Mesendoderm (in vitro differentiated cells): ENCODE measurements around the gene IGSF9B.

Experiments used
- DNase-seq: peaks from one replicate; pipeline ENCODE4 v3.0.0; 2013
- H2AK5ac ChIP-seq: 2 replicates; pipeline ENCODE4 v1.6.1; 2013; ENCODE audit warnings: low read length, inconsistent platforms
- H2BK120ac ChIP-seq: 2 replicates; pipeline ENCODE4 v1.6.1; 2013; ENCODE audit warnings: low read depth, mild to moderate bottlenecking, low read length, moderate library complexity, mixed read lengths
- H2BK15ac ChIP-seq: replicated peaks from 2 replicates; pipeline ENCODE4 v1.6.1; 2013; ENCODE audit warnings: low read depth, mild to moderate bottlenecking, moderate library complexity
- H2BK5ac ChIP-seq: 2 replicates; pipeline ENCODE4 v1.6.1; 2013; ENCODE audit warnings: low read length, inconsistent platforms
- H3K18ac ChIP-seq: 2 replicates; pipeline ENCODE4 v1.6.1; 2013; ENCODE audit warnings: mild to moderate bottlenecking, low read length, mixed read lengths
- H3K23ac ChIP-seq: one replicate; pipeline ENCODE4 v1.6.1; 2013; ENCODE audit warnings: low read length
- H3K27ac ChIP-seq: 2 replicates; pipeline ENCODE4 v1.5.1; 2013; ENCODE audit warnings: low read depth, mild to moderate bottlenecking, inconsistent platforms, low read length, moderate library complexity
- H3K27me3 ChIP-seq: 2 replicates; pipeline ENCODE4 v1.6.1; 2013; ENCODE audit warnings: low read length, control low read depth, mild to moderate bottlenecking, inconsistent platforms; ENCODE audit not compliant: insufficient read depth, poor library complexity
- H3K36me3 ChIP-seq: 2 replicates; pipeline ENCODE4 v1.6.1; 2013; ENCODE audit warnings: low read length, inconsistent platforms; ENCODE audit not compliant: control insufficient read depth, insufficient read depth
- H3K4ac ChIP-seq: one replicate; pipeline ENCODE4 v1.6.1; 2013; ENCODE audit warnings: low read depth, mild to moderate bottlenecking, low read length, moderate library complexity
- H3K4me1 ChIP-seq: 2 replicates; pipeline ENCODE4 v1.6.1; 2013; ENCODE audit warnings: low read depth, low read length, inconsistent platforms; ENCODE audit not compliant: control insufficient read depth
- H3K4me2 ChIP-seq: 2 replicates; pipeline ENCODE4 v1.6.1; 2013; ENCODE audit warnings: low read length
- H3K4me3 ChIP-seq: 2 replicates; pipeline ENCODE4 v1.5.1; 2013; ENCODE audit warnings: mild to moderate bottlenecking, low read length
- H3K56ac ChIP-seq: one replicate; pipeline ENCODE4 v1.6.1; 2013; ENCODE audit warnings: low read length
- H3K79me1 ChIP-seq: 2 replicates; pipeline ENCODE4 v1.6.1; 2013; ENCODE audit warnings: low read length, inconsistent platforms
- H3K79me2 ChIP-seq: 2 replicates; pipeline ENCODE4 v1.6.1; 2013; ENCODE audit warnings: mild to moderate bottlenecking, low read length; ENCODE audit not compliant: control insufficient read depth, insufficient read depth
- H3K9ac ChIP-seq: 2 replicates; pipeline ENCODE4 v1.6.1; 2013; ENCODE audit warnings: low read length, inconsistent platforms
- H4K5ac ChIP-seq: one replicate; pipeline ENCODE4 v1.6.1; 2013; ENCODE audit warnings: low read length
- H4K8ac ChIP-seq: one replicate; pipeline ENCODE4 v1.6.1; 2013; ENCODE audit warnings: low read depth, mild to moderate bottlenecking, control low read depth, low read length, moderate library complexity
- WGBS: extraction: QIAGEN DNeasy Blood & Tissue Kit; methylation state at CpG from one replicate; pipeline ENCODE4 v1.1.7; 2013; ENCODE audit warnings: low lambda C conversion rate, missing lambda C conversion rate; ENCODE audit not compliant: insufficient coverage; ENCODE audit errors: extremely low coverage; 5-methylcytosine and 5-hydroxymethylcytosine counted together

The IGSF9B gene

GRCh38 chr11:133987171-133987570 lies 30.4 kb upstream of the IGSF9B start:
- Histone ChIP-seq H3K79me1 (no peaks in the 10 kb centered on the region), H3K4ac (no peak overlapping the region), H4K8ac (no peak overlapping the region), H4K5ac (no peak overlapping the region), H3K27ac (no peak overlapping the region), H2BK5ac (no peak overlapping the region), H3K18ac (no peak overlapping the region), H3K9ac (no peak overlapping the region), H3K36me3 (no peaks in the 10 kb centered on the region), H3K27me3 (no peaks in the 10 kb centered on the region), H2BK15ac (no peak overlapping the region), H3K4me3 (no peak overlapping the region), H2AK5ac (no peak overlapping the region), H3K79me2 (no peaks in the 10 kb centered on the region), H2BK120ac (no peak overlapping the region), H3K4me1 (no peaks in the 10 kb centered on the region), H3K56ac (no peak overlapping the region), H3K23ac (no peak overlapping the region), H3K4me2 (no peak overlapping the region)
- no CpG with 5 or more reads among the region's 8 CpGs for WGBS
- no peak for DNase-seq

GRCh38 chr11:133985981-133986944 lies 29.5 kb upstream of the IGSF9B start:
- H3K4me2 ChIP-seq, result no peak overlapping the region
- H3K79me1 ChIP-seq, result no peaks in the 10 kb centered on the region
- no peak overlapping the region for H4K5ac ChIP-seq
- no peaks in the 10 kb centered on the region for H3K4me1 ChIP-seq
- H3K27me3 ChIP-seq, result no peaks in the 10 kb centered on the region
- no peak overlapping the region for H3K18ac ChIP-seq
- no peak overlapping the region for H2BK120ac ChIP-seq
- no peaks in the 10 kb centered on the region for H3K36me3 ChIP-seq
- no peak overlapping the region for H3K27ac ChIP-seq
- H2AK5ac ChIP-seq, result no peak overlapping the region
- WGBS, result no CpG with 5 or more reads among the region's 15 CpGs
- H2BK5ac ChIP-seq, result no peak overlapping the region
- DNase-seq, result no peak
- no peak overlapping the region for H3K56ac ChIP-seq
- H3K23ac ChIP-seq, result no peak overlapping the region
- H3K4ac ChIP-seq, result no peak overlapping the region
- H3K9ac ChIP-seq, result no peak overlapping the region
- no peak overlapping the region for H2BK15ac ChIP-seq
- no peak overlapping the region for H3K4me3 ChIP-seq
- no peak overlapping the region for H4K8ac ChIP-seq
- no peaks in the 10 kb centered on the region for H3K79me2 ChIP-seq

- Histone ChIP-seq H4K5ac (no peak overlapping the region), H3K9ac (no peak overlapping the region), H2AK5ac (no peak overlapping the region), H2BK5ac (no peak overlapping the region), H3K27me3 (no peaks in the 10 kb centered on the region), H3K23ac (no peak overlapping the region), H3K79me1 (no peaks in the 10 kb centered on the region), H3K27ac (no peak overlapping the region), H3K36me3 (no peaks in the 10 kb centered on the region), H2BK15ac (no peak overlapping the region), H3K4me3 (no peak overlapping the region), H3K56ac (no peak overlapping the region), H3K4me1 (no peaks in the 10 kb centered on the region), H3K79me2 (no peaks in the 10 kb centered on the region), H2BK120ac (no peak overlapping the region), H3K4ac (no peak overlapping the region), H4K8ac (no peak overlapping the region), H3K4me2 (no peak overlapping the region), H3K18ac (no peak overlapping the region)
- no CpG with 5 or more reads among the region's 9 CpGs for WGBS
- DNase-seq, result no peak
Measured at GRCh38 chr11:133984828-133985227, 28.1 kb upstream of the IGSF9B start.

- no CpG with 5 or more reads among the region's 28 CpGs for WGBS
Measured at GRCh38 chr11:133983660-133984316, 27.0 kb upstream of the IGSF9B start.

GRCh38 chr11:133982876-133983275 lies 26.1 kb upstream of the IGSF9B start:
- H3K4me3 ChIP-seq, result no peak overlapping the region
- H3K27ac ChIP-seq, result no peak overlapping the region
- no peak overlapping the region for H4K8ac ChIP-seq
- no peaks in the 10 kb centered on the region for H3K79me1 ChIP-seq
- no peak overlapping the region for H3K9ac ChIP-seq
- no peak for DNase-seq
- no peak overlapping the region for H2AK5ac ChIP-seq
- no peak overlapping the region for H3K4me2 ChIP-seq
- H3K56ac ChIP-seq, result no peak overlapping the region
- no peak overlapping the region for H3K18ac ChIP-seq
- no peaks in the 10 kb centered on the region for H3K79me2 ChIP-seq
- H3K36me3 ChIP-seq, result no peaks in the 10 kb centered on the region
- WGBS, result no CpG with 5 or more reads among the region's 12 CpGs
- no peak overlapping the region for H2BK5ac ChIP-seq
- no peak overlapping the region for H2BK15ac ChIP-seq
- H4K5ac ChIP-seq, result no peak overlapping the region
- no peaks in the 10 kb centered on the region for H3K4me1 ChIP-seq
- H3K23ac ChIP-seq, result no peak overlapping the region
- H3K4ac ChIP-seq, result no peak overlapping the region
- no peaks in the 10 kb centered on the region for H3K27me3 ChIP-seq
- H2BK120ac ChIP-seq, result no peak overlapping the region

More at GRCh38 chr11:133983660-133984316, 27.0 kb upstream of the IGSF9B start:
- Histone ChIP-seq H2BK5ac (no peak overlapping the region), H3K23ac (no peak overlapping the region), H4K8ac (no peak overlapping the region), H3K56ac (no peak overlapping the region), H3K9ac (no peak overlapping the region), H3K4me2 (no peak overlapping the region), H2BK15ac (no peak overlapping the region), H3K18ac (no peak overlapping the region), H4K5ac (no peak overlapping the region), H3K4me1 (no peaks in the 10 kb centered on the region), H3K79me2 (no peaks in the 10 kb centered on the region), H3K4me3 (no peak overlapping the region), H3K79me1 (no peaks in the 10 kb centered on the region), H3K27ac (no peak overlapping the region), H2BK120ac (no peak overlapping the region), H3K4ac (no peak overlapping the region), H2AK5ac (no peak overlapping the region), H3K36me3 (no peaks in the 10 kb centered on the region), H3K27me3 (no peaks in the 10 kb centered on the region)
- DNase-seq, result no peak
